GM23338 (cell line): ENCODE measurements around the gene NIT2. TPM values are rescaled to one million over a fixed set of nuclear protein-coding genes. Genes with fewer than 3 reads are reported as not detected.
A peak's percentile ranks its signal among the peaks of the same experiment; 100 is the strongest.

ENCODE experiments used
- ATAC-seq: fragments of 200-7000 bp; cut with Tn5 transposase; 3 replicates; pipeline ENCODE4 v1.9.1; 2020
- DNase-seq: peaks from one replicate; pipeline ENCODE4 v3.0.0-alpha.2; 2015; ENCODE audit warnings: low spot score
- H2AFZ ChIP-seq: fragments of 200-600 bp; sonication (generic); 2 replicates; pipeline ENCODE4 v1.8.0; 2016; ENCODE audit warnings: antibody characterized with exemption, mild to moderate bottlenecking, moderate library complexity
- H3F3A ChIP-seq: fragments of 200-600 bp; sonication (generic); replicated peaks from 2 replicates; pipeline ENCODE4 v1.8.0; 2017; ENCODE audit warnings: antibody characterized with exemption, mixed run types, low read depth
- H3K27ac ChIP-seq: fragments of 200-600 bp; sonication (generic); 2 replicates; pipeline ENCODE4 v1.6.1; 2016; ENCODE audit warnings: low read depth
- H3K27me3 ChIP-seq: fragments of 200-600 bp; sonication (generic); 2 replicates; pipeline ENCODE4 v1.8.0; 2016; ENCODE audit warnings: mild to moderate bottlenecking, mixed run types, moderate library complexity; ENCODE audit not compliant: insufficient read depth
- H3K36me3 ChIP-seq: fragments of 200-600 bp; sonication (generic); 2 replicates; pipeline ENCODE4 v1.8.0; 2016; ENCODE audit warnings: mild to moderate bottlenecking; ENCODE audit not compliant: insufficient read depth
- H3K4me1 ChIP-seq: fragments of 200-600 bp; sonication (generic); 2 replicates; pipeline ENCODE4 v1.8.0; 2016; ENCODE audit warnings: mild to moderate bottlenecking, moderate library complexity; ENCODE audit not compliant: insufficient read depth
- H3K4me2 ChIP-seq: fragments of 200-600 bp; sonication (generic); 2 replicates; pipeline ENCODE4 v1.7.1; 2017; ENCODE audit warnings: mixed run types
- H3K4me3 ChIP-seq: fragments of 200-600 bp; sonication (generic); 2 replicates; pipeline ENCODE4 v1.6.1; 2016; ENCODE audit warnings: mixed run types
- H3K79me2 ChIP-seq: fragments of 200-600 bp; sonication (generic); replicated peaks from 2 replicates; pipeline ENCODE4 v1.8.0; 2017; ENCODE audit warnings: mild to moderate bottlenecking; ENCODE audit not compliant: insufficient read depth
- H3K9me2 ChIP-seq: fragments of 200-600 bp; sonication (generic); 2 replicates; pipeline ENCODE4 v1.8.0; 2017; ENCODE audit not compliant: insufficient read depth
- H4K20me1 ChIP-seq: fragments of 200-600 bp; sonication (generic); replicated peaks from 2 replicates; pipeline ENCODE4 v1.8.0; 2017; ENCODE audit warnings: mild to moderate bottlenecking; ENCODE audit not compliant: insufficient read depth
- H3K27ac Mint-ChIP-seq: 2 replicates; pipeline ENCODE4 v1.8.0; 2020; ENCODE audit warnings: inconsistent platforms, mild to moderate bottlenecking, moderate library complexity, mixed read lengths
- H3K27me3 Mint-ChIP-seq: 3 replicates; pipeline ENCODE4 v1.8.0; 2022; ENCODE audit warnings: low read depth, mild to moderate bottlenecking, moderate library complexity, mixed read lengths, inconsistent platforms; ENCODE audit not compliant: insufficient read depth, poor library complexity
- H3K36me3 Mint-ChIP-seq: 3 replicates; pipeline ENCODE4 v1.8.0; 2021; ENCODE audit warnings: low read depth, mild to moderate bottlenecking, inconsistent platforms, moderate library complexity, mixed read lengths
- H3K4me1 Mint-ChIP-seq: 3 replicates; pipeline ENCODE4 v1.8.0; 2020; ENCODE audit warnings: mild to moderate bottlenecking, inconsistent platforms, mixed read lengths
- H3K4me3 Mint-ChIP-seq: 3 replicates; pipeline ENCODE4 v1.8.0; 2021; ENCODE audit warnings: moderate library complexity, mild to moderate bottlenecking, inconsistent platforms, mixed read lengths
- H3K9me3 Mint-ChIP-seq: 3 replicates; pipeline ENCODE4 v1.8.0; 2020; ENCODE audit warnings: moderate library complexity, mild to moderate bottlenecking, inconsistent platforms, mixed read lengths
- EZH2 ChIP-seq: fragments of 200-600 bp; sonication (generic); IDR thresholded peaks from one replicate; pipeline ENCODE4 v1.8.0; 2017; ENCODE audit warnings: antibody characterized with exemption, mild to moderate bottlenecking, low read depth; ENCODE audit not compliant: unreplicated experiment
- EZH2phosphoT487 ChIP-seq: fragments of 200-600 bp; sonication (generic); IDR thresholded peaks from one replicate; pipeline ENCODE4 v1.8.1; 2018; ENCODE audit warnings: antibody characterized with exemption; ENCODE audit not compliant: unreplicated experiment
- JUNB ChIP-seq: IDR thresholded peaks from one replicate; pipeline ENCODE4 v1.6.1; 2016; ENCODE audit warnings: antibody characterized with exemption; ENCODE audit not compliant: unreplicated experiment
- NANOG ChIP-seq: IDR thresholded peaks from 2 replicates; pipeline ENCODE4 v1.6.1; 2016; ENCODE audit warnings: antibody characterized with exemption, borderline replicate concordance
- POLR2AphosphoS5 ChIP-seq: IDR thresholded peaks from 2 replicates; pipeline ENCODE4 v1.6.1; 2016; ENCODE audit warnings: antibody characterized with exemption, low read depth
- ZNF114 ChIP-seq: fragments of 250-450 bp; sonication (Bioruptor Pico); IDR thresholded peaks from 2 replicates; pipeline ENCODE4 v1.5.0; 2020; ENCODE audit warnings: mild to moderate bottlenecking, moderate library complexity
- ZNF331 ChIP-seq: fragments of 250-450 bp; sonication (Bioruptor Pico); IDR thresholded peaks from 2 replicates; pipeline ENCODE4 v1.5.0; 2020; ENCODE audit warnings: low read depth, mild to moderate bottlenecking, moderate library complexity
- polyA plus RNA-seq: library from polyadenylated mRNA; unstranded; fragments of >200 nt; fragmentation: Nextera tagmentation; extraction: Ambion mirVana; gene quantifications from 2 replicates; pipeline ENCODE4 v1.2.1, GENCODE V29; 2016
- total RNA-seq: library from RNA; depleted of rRNA; stranded (reverse); fragments of >200 nt; shearing (Covaris generic); gene quantifications from 2 replicates; pipeline ENCODE4 v1.2.3, GENCODE V29; 2014
- TF ChIP-seq, protein P1 (sequence below): IDR thresholded peaks from 2 replicates; pipeline ENCODE4 v1.6.1; 2016; ENCODE audit warnings: antibody characterized with exemption
- TF ChIP-seq, protein P2 (sequence below): IDR thresholded peaks from one replicate; pipeline ENCODE4 v1.6.1; 2018; ENCODE audit warnings: antibody characterized with exemption; ENCODE audit not compliant: unreplicated experiment
- TF ChIP-seq, protein P3 (sequence below): fragments of 250-450 bp; sonication (Bioruptor Pico); IDR thresholded peaks from 2 replicates; pipeline ENCODE4 v1.5.0; 2020; ENCODE audit warnings: mild to moderate bottlenecking, moderate library complexity

The NIT2 gene
- total and polyA plus RNA-seq, 2 experiments from 2014 or later: 19.2 to 53.7 TPM

DNA sequence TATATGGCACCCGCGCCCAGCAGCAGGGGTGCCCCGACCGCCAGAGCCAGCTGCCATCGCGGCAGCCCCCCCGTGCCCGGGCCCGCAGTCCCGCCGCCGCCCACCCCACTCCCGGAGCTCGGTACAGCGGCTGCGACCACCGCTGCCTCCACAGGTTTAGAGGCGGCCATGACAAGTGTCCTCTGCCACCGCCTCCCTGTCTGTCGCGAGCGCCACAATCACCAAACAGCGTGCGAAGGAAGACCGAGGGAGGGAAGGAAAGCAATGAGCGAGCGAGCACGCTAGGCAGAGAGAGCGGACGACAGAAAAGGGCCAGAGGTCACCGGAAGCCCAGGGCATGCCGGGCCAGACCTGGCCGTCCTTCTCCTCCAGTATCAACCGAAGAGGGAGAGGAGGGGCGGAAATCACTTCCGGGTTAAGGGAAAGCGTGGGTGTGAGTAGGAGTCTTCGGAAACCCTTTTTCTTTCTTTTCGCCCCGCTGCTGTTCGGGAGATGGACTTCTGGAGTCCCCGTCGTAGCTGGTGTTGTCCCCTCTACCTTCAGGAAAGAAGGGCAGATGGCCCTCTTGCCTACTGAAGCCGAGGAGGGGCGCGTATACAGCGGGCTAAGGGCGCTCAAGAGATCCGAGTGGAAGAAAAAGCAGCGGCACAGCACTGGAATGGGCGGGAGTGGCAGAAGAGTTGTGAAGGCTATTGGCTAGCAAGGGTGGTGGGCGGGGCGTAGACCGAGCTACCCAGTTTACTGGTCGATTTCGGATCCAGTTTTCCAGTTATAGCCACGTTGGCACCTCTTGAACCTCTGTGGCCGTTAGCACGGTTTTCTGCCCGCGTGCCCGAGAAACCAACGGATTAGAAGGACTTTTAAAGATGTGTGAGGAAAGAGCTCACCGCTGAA lies 66.5 kb downstream of the NIT2 start, which contains the start of the genes LNP1 and TOMM70 (continued):
- TF ChIP-seq ZNF331 (no peak), JUNB (no peak), POLR2AphosphoS5 (peak; percentile 85), ZNF114 (no peak), NANOG (no peak)
- TF ChIP-seq, protein P1, sequence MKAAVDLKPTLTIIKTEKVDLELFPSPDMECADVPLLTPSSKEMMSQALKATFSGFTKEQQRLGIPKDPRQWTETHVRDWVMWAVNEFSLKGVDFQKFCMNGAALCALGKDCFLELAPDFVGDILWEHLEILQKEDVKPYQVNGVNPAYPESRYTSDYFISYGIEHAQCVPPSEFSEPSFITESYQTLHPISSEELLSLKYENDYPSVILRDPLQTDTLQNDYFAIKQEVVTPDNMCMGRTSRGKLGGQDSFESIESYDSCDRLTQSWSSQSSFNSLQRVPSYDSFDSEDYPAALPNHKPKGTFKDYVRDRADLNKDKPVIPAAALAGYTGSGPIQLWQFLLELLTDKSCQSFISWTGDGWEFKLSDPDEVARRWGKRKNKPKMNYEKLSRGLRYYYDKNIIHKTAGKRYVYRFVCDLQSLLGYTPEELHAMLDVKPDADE: peak; percentile 78
- TF ChIP-seq, protein P2, sequence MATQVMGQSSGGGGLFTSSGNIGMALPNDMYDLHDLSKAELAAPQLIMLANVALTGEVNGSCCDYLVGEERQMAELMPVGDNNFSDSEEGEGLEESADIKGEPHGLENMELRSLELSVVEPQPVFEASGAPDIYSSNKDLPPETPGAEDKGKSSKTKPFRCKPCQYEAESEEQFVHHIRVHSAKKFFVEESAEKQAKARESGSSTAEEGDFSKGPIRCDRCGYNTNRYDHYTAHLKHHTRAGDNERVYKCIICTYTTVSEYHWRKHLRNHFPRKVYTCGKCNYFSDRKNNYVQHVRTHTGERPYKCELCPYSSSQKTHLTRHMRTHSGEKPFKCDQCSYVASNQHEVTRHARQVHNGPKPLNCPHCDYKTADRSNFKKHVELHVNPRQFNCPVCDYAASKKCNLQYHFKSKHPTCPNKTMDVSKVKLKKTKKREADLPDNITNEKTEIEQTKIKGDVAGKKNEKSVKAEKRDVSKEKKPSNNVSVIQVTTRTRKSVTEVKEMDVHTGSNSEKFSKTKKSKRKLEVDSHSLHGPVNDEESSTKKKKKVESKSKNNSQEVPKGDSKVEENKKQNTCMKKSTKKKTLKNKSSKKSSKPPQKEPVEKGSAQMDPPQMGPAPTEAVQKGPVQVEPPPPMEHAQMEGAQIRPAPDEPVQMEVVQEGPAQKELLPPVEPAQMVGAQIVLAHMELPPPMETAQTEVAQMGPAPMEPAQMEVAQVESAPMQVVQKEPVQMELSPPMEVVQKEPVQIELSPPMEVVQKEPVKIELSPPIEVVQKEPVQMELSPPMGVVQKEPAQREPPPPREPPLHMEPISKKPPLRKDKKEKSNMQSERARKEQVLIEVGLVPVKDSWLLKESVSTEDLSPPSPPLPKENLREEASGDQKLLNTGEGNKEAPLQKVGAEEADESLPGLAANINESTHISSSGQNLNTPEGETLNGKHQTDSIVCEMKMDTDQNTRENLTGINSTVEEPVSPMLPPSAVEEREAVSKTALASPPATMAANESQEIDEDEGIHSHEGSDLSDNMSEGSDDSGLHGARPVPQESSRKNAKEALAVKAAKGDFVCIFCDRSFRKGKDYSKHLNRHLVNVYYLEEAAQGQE: no peak

DNA sequence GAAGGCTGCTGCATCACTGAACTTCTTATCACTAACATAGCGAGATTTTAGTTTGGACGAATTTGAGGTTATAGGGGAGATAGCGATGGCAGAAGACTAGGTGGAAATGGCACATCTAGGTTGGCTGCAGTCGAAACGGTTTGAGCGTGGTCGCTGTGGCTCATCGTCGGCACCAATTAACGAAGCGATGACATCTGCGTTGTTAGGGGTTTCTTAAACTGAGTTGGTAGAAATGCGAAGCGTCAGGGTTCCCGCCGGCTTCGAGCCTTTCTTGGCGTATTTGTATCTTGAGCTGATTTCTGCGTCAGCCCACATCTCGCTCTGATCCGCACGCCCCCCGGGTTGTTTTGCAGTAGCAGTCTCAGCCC lies 67.1 kb downstream of the NIT2 start:
- H3K27me3 ChIP-seq: no peaks in the 10 kb centered on the region
- peaks cover 16% of the 10 kb centered on the region; the same call in 1 of the 2 replicates for H3K4me1 ChIP-seq
- peak overlapping the region; percentile 65 for H3K4me3 ChIP-seq
- Mint-ChIP-seq H3K27me3 (peaks cover 5% of the 10 kb centered on the region), H3K9me3 (no peaks in the 10 kb centered on the region), H3K4me3 (peak overlapping the region; percentile 91), H3K36me3 (peaks cover 14% of the 10 kb centered on the region), H3K4me1 (peaks cover 22% of the 10 kb centered on the region), H3K27ac (peak overlapping the region; percentile 99)
- DNase-seq (peak; percentile 68), ATAC-seq (peak; percentile 16)
- H4K20me1 ChIP-seq: peaks cover 15% of the 10 kb centered on the region
- peak overlapping the region; percentile 33 for H2AFZ ChIP-seq
- peaks cover 87% of the 10 kb centered on the region for H3K79me2 ChIP-seq
- H3K36me3 ChIP-seq: no peaks in the 10 kb centered on the region
- peak overlapping the region; percentile 89 for H3K4me2 ChIP-seq
- H3F3A ChIP-seq: no peaks in the 10 kb centered on the region
- H3K9me2 ChIP-seq: no peaks in the 10 kb centered on the region
- peak overlapping the region; percentile 91 for H3K27ac ChIP-seq
- TF ChIP-seq, protein P3, sequence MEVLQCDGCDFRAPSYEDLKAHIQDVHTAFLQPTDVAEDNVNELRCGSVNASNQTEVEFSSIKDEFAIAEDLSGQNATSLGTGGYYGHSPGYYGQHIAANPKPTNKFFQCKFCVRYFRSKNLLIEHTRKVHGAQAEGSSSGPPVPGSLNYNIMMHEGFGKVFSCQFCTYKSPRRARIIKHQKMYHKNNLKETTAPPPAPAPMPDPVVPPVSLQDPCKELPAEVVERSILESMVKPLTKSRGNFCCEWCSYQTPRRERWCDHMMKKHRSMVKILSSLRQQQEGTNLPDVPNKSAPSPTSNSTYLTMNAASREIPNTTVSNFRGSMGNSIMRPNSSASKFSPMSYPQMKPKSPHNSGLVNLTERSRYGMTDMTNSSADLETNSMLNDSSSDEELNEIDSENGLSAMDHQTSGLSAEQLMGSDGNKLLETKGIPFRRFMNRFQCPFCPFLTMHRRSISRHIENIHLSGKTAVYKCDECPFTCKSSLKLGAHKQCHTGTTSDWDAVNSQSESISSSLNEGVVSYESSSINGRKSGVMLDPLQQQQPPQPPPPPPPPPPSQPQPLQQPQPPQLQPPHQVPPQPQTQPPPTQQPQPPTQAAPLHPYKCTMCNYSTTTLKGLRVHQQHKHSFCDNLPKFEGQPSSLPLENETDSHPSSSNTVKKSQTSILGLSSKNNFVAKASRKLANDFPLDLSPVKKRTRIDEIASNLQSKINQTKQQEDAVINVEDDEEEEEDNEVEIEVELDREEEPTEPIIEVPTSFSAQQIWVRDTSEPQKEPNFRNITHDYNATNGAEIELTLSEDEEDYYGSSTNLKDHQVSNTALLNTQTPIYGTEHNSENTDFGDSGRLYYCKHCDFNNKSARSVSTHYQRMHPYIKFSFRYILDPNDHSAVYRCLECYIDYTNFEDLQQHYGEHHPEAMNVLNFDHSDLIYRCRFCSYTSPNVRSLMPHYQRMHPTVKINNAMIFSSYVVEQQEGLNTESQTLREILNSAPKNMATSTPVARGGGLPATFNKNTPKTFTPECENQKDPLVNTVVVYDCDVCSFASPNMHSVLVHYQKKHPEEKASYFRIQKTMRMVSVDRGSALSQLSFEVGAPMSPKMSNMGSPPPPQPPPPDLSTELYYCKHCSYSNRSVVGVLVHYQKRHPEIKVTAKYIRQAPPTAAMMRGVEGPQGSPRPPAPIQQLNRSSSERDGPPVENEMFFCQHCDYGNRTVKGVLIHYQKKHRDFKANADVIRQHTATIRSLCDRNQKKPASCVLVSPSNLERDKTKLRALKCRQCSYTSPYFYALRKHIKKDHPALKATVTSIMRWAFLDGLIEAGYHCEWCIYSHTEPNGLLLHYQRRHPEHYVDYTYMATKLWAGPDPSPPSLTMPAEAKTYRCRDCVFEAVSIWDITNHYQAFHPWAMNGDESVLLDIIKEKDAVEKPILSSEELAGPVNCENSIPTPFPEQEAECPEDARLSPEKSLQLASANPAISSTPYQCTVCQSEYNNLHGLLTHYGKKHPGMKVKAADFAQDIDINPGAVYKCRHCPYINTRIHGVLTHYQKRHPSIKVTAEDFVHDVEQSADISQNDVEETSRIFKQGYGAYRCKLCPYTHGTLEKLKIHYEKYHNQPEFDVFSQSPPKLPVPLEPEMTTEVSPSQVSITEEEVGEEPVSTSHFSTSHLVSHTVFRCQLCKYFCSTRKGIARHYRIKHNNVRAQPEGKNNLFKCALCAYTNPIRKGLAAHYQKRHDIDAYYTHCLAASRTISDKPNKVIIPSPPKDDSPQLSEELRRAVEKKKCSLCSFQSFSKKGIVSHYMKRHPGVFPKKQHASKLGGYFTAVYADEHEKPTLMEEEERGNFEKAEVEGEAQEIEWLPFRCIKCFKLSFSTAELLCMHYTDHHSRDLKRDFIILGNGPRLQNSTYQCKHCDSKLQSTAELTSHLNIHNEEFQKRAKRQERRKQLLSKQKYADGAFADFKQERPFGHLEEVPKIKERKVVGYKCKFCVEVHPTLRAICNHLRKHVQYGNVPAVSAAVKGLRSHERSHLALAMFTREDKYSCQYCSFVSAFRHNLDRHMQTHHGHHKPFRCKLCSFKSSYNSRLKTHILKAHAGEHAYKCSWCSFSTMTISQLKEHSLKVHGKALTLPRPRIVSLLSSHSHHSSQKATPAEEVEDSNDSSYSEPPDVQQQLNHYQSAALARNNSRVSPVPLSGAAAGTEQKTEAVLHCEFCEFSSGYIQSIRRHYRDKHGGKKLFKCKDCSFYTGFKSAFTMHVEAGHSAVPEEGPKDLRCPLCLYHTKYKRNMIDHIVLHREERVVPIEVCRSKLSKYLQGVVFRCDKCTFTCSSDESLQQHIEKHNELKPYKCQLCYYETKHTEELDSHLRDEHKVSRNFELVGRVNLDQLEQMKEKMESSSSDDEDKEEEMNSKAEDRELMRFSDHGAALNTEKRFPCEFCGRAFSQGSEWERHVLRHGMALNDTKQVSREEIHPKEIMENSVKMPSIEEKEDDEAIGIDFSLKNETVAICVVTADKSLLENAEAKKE (CRISPR knock-in tag): no peak
- TF ChIP-seq EZH2phosphoT487: no peak
- TF ChIP-seq, protein P1: no peak
- no peak for TF ChIP-seq EZH2
- no peak for TF ChIP-seq JUNB
